Stimulated activated CD8-positive, alpha-beta memory T cell treated with anti-CD3 and anti-CD28 coated beads, Interleukin-2, amount 100 ng/mL, for 1 hour (primary cell): ENCODE results near the gene DMD.
"Not testable (repeated sequence)": the region's sequence is repeated elsewhere in the genome, so short reads cannot be mapped to it uniquely, and the experiment has no call there.

Source experiments
- DNase-seq, 2 donors: peaks; one replicate each; pipeline ENCODE4 v3.0.0-alpha.2; 2020; ENCODE audit warnings: low read depth in 2 of 2

DMD gene

DNA sequence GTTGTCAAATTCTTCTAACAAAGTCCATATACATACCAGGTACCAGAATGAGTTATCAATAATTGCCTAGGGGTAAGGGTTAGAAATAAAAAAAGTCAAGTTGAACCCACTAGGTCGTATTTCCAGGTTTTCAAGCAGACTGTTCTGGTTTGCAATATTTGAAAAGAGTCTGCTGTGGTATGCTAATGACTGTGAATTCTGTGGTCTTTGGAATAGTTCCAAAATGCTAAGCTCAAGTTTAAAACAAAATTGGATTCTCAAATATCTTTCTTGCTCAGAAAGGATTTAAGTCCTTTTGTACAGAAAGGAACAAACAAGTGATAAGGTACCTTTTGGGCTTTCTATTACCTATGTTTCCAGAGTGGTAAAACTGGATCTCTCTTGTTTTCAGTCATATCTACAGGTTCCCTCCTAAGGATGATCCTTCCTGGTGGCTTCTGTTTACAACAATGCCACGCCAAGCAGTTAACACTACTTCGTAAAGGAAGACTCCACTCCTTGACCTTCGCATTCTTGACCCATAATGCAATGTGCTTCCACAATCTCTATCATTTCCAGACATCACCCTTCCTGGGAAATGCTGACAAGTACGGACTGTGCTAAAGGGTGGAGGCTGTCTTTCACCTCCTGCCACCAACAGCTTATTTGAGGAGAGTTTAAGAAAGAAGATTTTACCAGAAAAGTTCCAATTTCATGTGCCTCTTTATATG lies 1607.8 kb downstream of the DMD start:
- no peak for DNase-seq

DNA sequence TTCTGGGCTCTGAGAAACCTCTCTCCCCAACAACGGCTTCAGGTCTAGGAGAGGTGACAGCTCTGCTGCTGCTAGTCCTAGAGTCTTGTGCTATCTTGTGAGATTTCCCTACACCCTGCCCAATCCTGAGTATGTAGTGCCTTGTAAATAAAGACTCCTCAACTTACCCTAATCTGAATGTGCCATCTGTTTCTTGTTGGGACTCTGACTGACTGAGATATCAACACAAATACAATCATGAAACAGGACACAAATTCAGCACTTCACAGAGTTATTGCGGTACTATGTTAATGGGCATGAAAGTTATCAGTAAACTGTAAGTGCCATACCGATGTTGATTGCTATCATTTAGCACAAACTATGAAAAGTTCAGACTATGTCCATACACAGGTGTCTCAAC lies 1610.5 kb downstream of the DMD start:
- no peak for DNase-seq

DNA sequence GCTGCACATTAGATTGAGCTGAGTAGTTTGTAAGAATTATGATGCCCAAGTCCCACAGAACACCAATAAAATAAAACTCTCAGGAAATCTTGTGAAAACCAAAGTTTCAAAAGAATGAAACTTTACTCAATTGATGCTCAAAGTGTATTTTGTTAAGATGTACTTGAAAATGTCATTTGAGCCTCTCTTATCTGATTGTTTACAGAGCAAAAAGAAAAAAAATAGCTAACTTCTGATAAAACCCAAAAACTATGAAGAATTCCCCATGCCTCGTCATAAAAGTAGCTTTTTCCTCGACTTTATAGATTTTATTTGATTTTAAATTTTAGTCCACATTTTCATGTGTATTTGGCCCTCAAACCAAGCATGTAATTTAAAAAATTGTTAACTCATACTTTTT lies 1618.0 kb downstream of the DMD start:
- DNase-seq, result no peak

DNA sequence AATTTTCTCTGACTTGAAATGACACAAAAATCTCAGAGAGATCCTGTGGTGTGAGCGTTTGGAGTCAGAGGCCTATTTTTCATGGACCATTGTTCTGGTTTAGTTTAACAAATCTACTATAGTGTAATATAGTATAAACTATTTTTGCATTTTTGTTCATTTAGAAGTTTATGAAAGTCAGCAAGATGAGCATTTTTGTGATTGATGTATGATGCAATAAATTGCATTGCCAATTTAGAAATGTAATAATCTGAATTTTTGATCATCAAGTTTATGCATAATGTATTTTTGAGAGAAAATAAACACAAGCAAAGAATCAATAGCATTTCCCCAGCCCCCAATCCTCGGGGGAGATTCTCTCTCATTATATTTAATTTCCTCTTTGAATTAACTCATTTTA lies 1620.0 kb downstream of the DMD start:
- DNase-seq, result no peak

DNA sequence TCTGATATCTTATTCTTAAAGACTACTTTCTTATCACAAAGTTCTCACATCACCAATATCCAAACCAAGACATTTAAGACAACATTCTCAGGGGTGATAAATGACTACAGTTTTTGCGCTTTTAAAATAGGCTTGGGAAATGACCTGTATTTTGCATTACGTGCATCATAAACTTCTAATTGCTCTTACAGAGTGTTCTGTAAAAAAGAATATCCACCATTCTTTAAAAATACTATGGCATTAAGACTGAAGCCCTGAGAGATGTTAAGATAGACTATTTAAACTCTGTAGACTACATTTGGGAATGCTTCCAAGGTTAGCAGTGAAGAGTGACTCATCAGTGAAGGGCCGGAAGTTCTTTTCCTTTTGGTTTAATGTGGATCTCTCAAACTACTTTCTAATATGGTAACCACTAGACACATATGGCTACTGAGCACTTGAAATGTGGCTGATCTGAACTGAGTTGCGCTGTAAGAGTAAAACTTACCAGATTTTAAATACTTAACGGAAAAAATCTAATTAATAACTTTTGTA lies 1620.7 kb downstream of the DMD start:
- DNase-seq, result no peak

DNA sequence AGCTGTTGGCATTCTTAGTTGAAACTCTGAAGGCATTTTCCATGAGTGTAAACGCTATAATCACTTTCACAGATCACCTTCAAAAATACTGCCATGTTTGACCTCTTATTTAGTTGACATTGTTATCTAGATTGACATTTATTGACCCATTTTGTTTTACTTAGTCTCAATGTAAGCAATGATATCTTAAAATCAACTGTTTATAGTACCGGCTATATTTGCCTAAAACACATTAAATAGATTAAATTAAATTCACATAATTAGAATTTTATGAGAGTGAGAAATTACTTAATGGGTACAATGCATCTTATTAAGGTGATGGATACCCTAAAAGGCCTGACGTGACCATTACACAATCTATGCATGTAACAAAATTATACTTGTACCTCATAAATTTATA lies 1621.8 kb downstream of the DMD start:
- DNase-seq, result no peak

DNA sequence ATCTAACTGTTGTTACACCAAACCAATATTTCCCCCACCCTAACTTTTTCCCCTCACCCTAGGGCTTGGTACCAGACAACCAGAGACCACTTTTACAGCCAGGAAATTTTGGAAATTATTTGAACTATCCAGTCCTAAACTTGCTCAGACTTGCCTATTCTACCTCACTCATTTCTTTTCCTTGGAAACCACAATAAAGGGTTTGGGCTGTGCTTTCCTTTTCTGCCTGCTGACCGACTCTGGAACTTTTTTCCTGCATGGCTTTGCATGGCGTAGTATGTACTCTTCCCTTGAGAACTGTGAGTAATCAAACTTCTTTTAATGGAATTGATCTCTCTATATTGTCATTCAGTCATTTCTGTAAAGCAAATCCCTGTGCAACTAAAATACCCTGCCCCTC lies 1623.0 kb downstream of the DMD start:
- DNase-seq, result no peak

DNA sequence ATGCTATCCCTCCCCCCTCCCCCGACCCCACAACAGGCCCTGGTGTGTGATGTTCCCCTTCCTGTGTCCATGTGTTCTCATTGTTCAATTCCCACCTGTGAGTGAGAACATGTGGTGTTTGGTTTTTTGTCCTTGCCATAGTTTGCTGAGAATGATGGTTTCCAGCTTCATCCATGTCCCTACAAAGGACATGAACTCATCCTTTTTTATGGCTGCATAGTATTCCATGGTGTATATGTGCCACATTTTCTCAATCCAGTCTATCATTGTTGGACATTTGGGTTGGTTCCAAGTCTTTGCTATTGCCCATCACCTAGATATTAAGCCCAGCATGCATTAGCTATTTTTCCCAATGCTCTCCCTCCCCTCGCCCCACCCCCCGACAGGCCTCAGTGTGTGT lies 1627.5 kb downstream of the DMD start:
- DNase-seq, result not testable (repeated sequence)

DNA sequence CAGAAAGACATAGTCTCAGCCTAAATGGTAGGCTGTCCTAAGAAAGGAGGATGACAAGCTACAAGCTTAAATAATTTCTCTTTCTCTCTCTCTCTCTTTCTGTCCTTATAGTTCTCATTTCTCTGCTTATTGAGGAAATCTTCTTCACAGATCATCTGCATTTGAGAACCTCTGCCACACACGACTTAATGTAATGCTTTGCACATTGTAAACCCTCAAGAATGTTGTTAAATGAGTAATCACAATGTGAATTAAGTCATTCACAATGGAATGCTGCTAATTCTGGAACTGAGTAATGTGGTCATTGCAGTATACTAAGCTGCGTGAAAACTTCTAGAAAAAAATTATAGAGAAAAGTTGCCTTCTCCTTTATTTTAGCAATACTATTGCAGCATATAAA lies 1630.6 kb downstream of the DMD start:
- no peak for DNase-seq

DNA sequence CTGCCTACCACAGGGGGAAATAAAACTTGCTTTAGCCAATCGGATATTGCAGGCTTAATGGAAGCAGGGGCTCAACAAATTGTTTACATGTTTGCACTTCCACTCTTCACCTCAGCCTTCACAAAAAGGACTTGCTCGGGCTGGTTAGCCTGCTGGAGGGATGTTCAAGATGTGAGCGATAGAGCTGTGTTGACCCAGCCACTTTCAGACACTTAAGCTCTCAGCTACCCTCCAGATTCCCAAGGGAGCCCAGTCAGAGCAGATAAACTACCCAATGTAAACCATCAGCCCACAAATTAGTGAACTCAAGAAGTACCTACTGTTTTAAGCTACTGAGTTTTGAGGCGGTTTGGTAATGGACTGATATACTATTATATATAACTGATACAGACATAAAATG lies 1631.1 kb downstream of the DMD start:
- no peak for DNase-seq

DNA sequence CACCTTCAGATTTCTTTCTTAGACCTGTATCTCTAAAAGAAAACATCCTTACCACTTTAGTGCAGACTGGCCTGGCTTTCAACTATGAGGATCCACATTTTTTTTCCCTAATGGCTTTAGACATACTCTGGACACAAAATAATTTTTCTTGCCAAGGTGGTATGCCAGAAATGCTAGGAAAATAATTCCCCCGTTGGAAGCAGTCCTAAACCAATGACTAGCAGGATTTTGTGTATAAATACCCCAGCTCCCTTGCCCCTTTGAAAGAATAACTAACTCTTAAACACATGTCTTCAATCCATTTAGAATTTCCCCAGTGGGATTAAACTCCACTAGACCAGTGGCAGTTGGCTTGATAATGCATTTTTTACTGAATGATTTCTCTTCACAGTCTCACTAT lies 1639.0 kb downstream of the DMD start:
- DNase-seq, result no peak

DNA sequence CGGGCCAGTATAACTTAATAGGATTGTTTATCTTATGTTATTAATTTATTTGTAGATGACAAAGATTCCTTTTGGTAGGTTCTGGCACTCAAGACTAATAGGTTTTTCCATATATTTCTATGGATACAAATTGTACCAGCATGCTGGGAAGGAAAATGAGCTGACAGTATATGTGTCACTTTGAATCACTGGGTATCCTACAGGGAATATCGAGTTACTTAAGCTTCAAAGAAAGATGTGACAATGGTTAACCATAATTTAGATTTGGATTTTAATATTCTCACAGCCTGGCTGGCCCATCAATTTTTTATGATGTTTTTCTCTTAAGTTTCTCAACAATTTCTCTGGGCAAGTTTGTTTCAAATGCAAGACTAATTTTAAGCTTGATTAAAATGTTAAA lies 1640.7 kb downstream of the DMD start:
- DNase-seq, result no peak

DNA sequence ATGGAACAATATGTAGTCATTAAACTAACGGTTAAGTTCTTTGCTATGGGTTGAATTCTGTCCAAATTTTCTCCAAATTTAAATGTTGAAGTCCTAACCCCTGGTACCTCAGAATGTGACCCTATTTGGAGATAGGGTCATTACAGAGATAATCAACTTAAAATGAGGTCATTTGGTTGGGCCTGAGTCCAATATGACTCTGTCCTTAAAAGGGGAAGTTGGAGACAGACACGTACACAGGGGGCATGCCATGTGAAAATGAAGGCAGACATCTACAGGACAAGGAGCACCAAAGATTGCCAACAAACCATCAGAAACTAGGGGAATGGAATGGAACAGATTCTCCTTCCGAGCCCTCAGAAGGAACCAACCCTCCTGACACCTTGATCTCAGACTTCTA lies 1647.6 kb downstream of the DMD start:
- DNase-seq, result no peak

DNA sequence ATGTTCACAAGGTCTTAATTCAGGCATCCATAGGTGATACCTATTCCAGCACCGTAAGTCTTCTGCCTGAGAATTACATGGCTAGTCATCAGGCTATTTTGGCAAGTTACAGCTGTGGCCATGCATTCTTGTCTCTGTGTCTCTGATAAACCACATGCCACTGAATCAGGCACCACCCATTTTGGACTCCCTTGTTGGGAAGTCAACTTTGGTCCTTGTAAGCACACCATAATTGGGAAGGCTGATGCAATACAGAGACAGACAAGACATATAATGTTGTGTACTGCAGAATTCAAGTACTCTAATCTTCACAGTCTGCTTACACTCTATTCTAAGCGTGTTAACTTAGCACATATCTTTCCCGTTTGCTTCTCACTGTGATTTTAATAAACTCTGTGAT lies 1655.8 kb downstream of the DMD start:
- DNase-seq, result no peak

DNA sequence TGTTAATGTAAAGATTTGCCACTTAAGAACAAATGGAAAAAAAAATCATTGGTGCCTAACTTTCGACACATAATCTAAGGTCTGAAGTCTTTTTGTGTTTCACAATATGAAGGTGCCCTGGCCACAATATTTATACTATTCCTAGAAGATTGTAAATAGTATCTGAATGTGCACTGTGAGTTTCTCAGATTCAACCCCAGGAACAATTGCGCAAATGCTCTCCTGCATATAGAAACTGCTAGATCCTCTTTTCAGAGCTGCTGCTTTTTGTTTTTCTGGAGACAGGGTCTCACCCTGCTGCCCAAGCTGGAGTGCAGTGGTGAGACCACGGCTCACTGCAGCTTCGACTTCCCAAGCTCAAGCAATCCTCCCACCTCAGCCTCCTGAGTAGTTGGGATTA lies 1659.4 kb downstream of the DMD start:
- no peak for DNase-seq

DNA sequence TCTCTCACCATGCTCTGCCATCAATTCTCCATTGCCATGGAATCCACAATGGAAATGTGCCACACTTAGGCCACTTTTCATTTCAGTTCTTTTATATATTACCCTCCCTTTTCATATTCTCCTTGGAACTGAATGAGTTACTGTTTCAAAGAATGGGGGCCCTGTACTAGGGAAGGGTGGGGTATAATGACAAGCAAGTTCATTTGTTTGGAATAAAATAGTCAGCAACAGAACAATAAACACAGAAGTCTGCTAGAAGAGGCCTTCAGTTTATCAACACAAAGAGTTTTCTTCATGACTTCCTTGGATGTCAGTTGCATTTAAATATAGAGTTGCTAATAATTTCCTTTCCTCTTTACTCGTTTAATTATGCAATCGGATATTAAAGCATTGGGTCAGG lies 1661.2 kb downstream of the DMD start:
- DNase-seq, result no peak

DNA sequence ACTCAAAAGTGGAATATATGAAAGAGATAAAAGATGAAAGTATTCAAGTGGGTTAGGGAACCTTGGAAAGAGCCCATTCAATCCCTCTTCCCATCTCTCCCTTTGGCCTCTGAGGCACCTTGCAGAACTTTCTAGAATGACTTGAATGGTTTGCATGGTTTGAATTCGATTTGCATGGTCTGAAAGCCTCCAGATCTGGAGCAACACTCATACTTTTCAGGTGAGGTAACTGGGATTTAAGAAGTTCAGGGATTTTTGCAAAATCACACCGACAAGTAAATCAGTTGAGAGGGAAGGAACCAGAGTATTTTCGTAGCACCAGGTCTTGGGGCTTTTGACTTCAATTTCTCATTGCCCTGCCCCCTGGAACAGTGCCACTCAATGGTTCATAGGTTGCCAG lies 1663.5 kb downstream of the DMD start:
- no peak for DNase-seq

DNA sequence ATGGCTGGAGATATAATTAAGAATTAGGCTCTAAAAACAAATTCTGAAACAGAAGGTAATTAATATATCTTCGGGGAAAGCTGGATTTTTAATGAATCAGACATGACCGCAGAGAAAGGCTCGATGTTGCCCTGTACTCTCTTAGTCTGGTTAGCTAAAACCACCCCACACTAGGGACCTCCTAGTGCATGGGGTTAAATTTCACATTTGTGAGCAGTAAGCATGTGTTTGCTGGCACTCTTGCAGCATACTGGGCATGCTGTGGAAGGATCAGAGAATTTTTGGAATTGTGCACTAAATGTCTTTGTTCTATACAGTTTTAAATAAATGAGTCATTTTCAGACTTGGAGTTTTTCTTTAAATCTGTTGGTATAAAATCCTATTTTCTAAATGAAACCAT lies 1663.9 kb downstream of the DMD start:
- no peak for DNase-seq

DNA sequence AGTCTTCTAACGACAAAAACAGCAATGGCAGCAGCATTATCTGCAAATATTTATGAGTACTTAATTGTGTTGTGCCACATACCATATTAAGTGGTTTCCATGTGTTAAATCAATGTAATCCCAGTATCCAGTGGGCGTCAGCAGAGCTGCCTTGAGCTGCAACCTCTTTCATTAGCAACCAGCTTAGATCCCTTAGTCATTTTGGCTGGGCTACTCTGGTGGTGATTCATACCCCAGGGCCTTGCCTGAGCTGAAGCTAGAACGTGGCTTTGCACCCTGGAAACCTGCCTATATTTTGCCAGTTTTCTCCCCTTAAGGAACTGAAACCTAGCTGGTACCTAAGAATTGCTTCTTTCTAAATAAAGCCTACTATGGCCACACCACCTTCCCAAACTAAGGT lies 1665.2 kb downstream of the DMD start:
- no peak for DNase-seq

DNA sequence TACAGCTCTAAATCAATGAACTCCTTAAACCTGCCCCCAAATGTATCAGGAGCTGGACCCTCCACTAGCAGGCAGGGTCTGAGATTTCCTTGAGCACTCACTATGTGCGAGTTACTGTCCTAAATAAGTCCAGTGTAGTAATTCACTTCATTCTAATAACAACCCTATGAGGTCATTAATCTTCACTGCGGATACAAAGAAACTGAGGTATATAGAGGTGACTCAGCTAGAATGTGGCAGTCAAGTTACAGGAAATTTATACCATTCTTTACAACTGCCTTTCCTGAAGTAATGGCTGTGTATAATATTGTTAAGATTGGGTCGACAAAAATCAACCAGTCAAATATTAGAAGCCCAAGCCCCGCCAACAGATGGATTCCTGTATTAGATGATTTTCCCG lies 1665.6 kb downstream of the DMD start:
- DNase-seq, result no peak

DNA sequence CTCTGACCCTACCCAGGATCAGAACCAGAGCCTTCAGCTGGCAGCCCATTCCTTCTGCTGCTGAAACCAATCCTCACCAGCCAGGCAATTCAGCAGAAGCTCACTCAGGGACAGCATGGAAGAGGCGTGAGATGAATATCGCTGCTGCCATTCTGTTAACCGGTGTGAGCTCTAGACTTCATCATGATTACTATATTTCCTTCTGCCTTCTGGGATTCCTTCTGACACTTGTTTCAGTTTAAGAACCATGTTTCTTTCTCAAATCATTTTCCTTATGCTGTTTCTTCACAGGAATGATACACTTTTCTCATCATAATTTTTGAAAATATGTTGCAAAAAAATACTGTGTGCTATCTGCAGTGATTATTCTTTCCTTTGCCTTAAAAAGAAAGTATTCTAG lies 1666.2 kb downstream of the DMD start:
- DNase-seq, result no peak

DNA sequence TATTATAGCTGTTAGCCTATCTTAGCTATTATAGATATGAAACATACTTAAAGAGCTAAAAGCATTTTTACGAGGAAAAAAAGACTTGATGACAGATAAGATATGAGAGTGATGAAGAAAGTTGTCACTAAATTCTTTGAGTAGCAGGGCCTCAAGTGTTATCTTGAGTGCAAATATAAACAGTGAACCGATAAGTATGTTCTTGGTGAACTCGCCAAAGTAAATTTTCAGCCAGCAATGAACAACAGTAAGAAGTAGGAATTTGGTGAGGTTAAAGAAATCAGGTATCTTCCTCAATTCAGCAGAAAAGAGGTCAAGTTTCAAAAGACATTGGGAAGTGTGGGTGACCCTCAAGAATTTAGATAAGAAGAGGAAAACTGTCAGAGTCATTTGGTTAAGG lies 1667.7 kb downstream of the DMD start:
- no peak for DNase-seq

DNA sequence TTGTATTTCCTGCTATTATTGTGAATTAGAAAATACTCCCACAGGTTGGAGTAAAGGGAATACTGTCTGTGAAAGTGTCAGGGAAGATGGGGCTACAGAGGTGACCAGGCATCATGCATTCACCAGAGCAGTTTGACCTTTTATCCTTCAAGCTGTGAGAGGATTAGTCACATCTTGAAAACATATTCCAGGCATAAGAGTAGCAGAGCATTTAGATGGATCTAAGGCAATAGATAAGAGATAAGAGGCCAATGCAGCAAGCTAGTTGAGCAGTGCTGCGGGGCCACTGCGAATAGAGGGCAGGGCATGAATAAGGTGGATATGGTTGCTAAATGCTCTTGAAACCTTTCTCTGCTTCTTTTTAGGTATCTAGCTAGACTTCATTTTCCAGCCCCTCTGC lies 1668.8 kb downstream of the DMD start:
- no peak for DNase-seq

DNA sequence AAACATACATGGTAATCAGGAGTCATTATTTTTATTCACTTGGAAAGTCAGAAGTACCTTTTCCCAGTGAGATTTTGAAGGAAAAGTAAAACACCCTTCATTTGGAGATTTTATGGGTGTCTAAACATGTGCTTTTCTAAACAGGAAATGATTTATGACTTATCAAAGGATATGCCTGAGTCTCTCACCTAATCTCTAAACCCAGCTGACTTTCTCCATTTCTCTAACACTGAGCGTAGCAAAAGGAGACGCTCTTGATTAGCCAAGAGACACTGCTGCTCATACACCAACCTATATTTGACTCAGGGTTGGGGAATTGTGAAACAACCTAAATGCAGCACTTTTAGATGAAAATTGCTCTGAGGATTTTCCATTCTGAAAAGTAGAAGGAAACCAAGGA lies 1671.0 kb downstream of the DMD start:
- DNase-seq, result no peak
